SK-N-SH (cell line): Measurements from ENCODE around the gene NFAT5. TPM values are rescaled to one million over a fixed set of nuclear protein-coding genes. Genes with fewer than 3 reads are reported as not detected.

Experiments used
- CTCF ChIA-PET: fragments of 300-600, 350-600 bp; formaldehyde crosslinking; extraction: SDS; loops from one replicate; lab custom pipeline; 2021; lab: Yijun Ruan, JAX
- POLR2A ChIA-PET: fragments of 350-600 bp; sonication (Branson Sonifier 250); formaldehyde crosslinking; extraction: SDS; loops from one replicate; lab custom pipeline; 2020; ENCODE audit warnings: antibody characterized with exemption, inconsistent platforms; lab: Yijun Ruan, JAX
- DNase-seq: peaks from one replicate; pipeline ENCODE4 v3.0.0; 2012
- H2AFZ ChIP-seq: fragments of 200-600 bp; sonication (generic); 2 replicates; pipeline ENCODE4 v1.8.1; 2016; ENCODE audit warnings: antibody characterized with exemption, mild to moderate bottlenecking, low read depth
- H3F3A ChIP-seq: fragments of 200-600 bp; sonication (generic); replicated peaks from 2 replicates; pipeline ENCODE3; 2016; ENCODE audit warnings: antibody characterized with exemption, mild to moderate bottlenecking; ENCODE audit not compliant: insufficient read depth
- H3K27ac ChIP-seq, 2 experiments: fragments of 200-500 bp in 1 of 2; fragments of 200-600 bp in 1 of 2; sonication (Bioruptor generic) in 1 of 2; sonication (generic), shearing (Covaris generic) in 1 of 2; 2 replicates each; pipeline versions ENCODE4 v1.5.1 to v1.6.1; 2014 to 2016; ENCODE audit warnings: low read depth in 2 of 2, inconsistent platforms in 1 of 2, low read length in 1 of 2, mild to moderate bottlenecking in 1 of 2, mixed read lengths in 1 of 2
- H3K27me3 ChIP-seq: fragments of 200-600 bp; sonication (generic), shearing (Covaris generic); 2 replicates; pipeline ENCODE4 v1.6.1; 2016; ENCODE audit warnings: mixed run types; ENCODE audit not compliant: insufficient read depth
- H3K36me3 ChIP-seq, 2 experiments: fragments of 200-500 bp in 1 of 2; fragments of 200-600 bp in 1 of 2; sonication (Bioruptor generic) in 1 of 2; sonication (generic) in 1 of 2; replicated peaks in 1 of 2; 2 replicates each; pipeline versions ENCODE3 to v1.5.1; 2014 to 2016; ENCODE audit warnings: low read length in 1 of 2, mild to moderate bottlenecking in 1 of 2; ENCODE audit not compliant: insufficient read depth in 2 of 2, control insufficient read depth in 1 of 2
- H3K4me1 ChIP-seq, 2 experiments: fragments of 200-500 bp in 1 of 2; fragments of 200-600 bp in 1 of 2; sonication (Bioruptor generic) in 1 of 2; sonication (generic), shearing (Covaris generic) in 1 of 2; 2 replicates each; pipeline versions ENCODE4 v1.5.1 to v1.6.1; 2014 to 2016; ENCODE audit warnings: low read depth in 1 of 2, low read length in 1 of 2, mixed run types in 1 of 2; ENCODE audit not compliant: insufficient read depth in 2 of 2, control insufficient read depth in 1 of 2
- H3K4me2 ChIP-seq: fragments of 200-600 bp; sonication (generic), shearing (Covaris generic); 2 replicates; pipeline ENCODE4 v1.6.1; 2017; ENCODE audit warnings: mixed run types
- H3K4me3 ChIP-seq, 2 experiments: fragments of 200-500 bp in 1 of 2; fragments of 200-600 bp in 1 of 2; sonication (Bioruptor generic) in 1 of 2; sonication (generic), shearing (Covaris generic) in 1 of 2; 2 replicates each; pipeline versions ENCODE4 v1.5.1 to v1.8.1; 2014 to 2016; ENCODE audit warnings: low read depth in 2 of 2, inconsistent platforms in 1 of 2, low read length in 1 of 2, mild to moderate bottlenecking in 1 of 2, mixed read lengths in 1 of 2, moderate library complexity in 1 of 2
- H3K79me2 ChIP-seq: fragments of 200-600 bp; sonication (generic); 2 replicates; pipeline ENCODE4 v1.8.1; 2017; ENCODE audit warnings: mild to moderate bottlenecking; ENCODE audit not compliant: insufficient read depth
- H3K9ac ChIP-seq: fragments of 200-600 bp; sonication (generic); 2 replicates; pipeline ENCODE4 v1.6.1; 2017; ENCODE audit warnings: mixed run types
- H3K9me2 ChIP-seq: fragments of 200-600 bp; sonication (generic); 2 replicates; pipeline ENCODE4 v1.6.1; 2017; ENCODE audit warnings: mixed run types
- H3K9me3 ChIP-seq: fragments of 200-600 bp; sonication (generic); 2 replicates; pipeline ENCODE4 v1.6.1; 2017; ENCODE audit warnings: mixed run types, mild to moderate bottlenecking, moderate library complexity
- H4K20me1 ChIP-seq: fragments of 200-600 bp; sonication (generic); 2 replicates; pipeline ENCODE4 v1.6.1; 2017; ENCODE audit warnings: mild to moderate bottlenecking, mixed run types; ENCODE audit not compliant: insufficient read depth
- CHD2 ChIP-seq: fragments of 150-350 bp; IDR thresholded peaks from 2 replicates; pipeline ENCODE4 v1.6.1; 2018; ENCODE audit warnings: low read length; ENCODE audit not compliant: partially characterized antibody
- CTCF ChIP-seq: fragments of 200-600 bp; sonication (generic); IDR thresholded peaks from 2 replicates; pipeline ENCODE4 v1.6.1; 2017; ENCODE audit warnings: antibody characterized with exemption, mild to moderate bottlenecking, moderate library complexity
- ELF1 ChIP-seq: IDR thresholded peaks from 2 replicates; pipeline ENCODE4 v1.4.0; 2012
- EP300 ChIP-seq, 2 experiments: IDR thresholded peaks; 2 replicates each; pipeline versions ENCODE4 v1.4.0 to v1.6.1; 2012; ENCODE audit warnings: borderline replicate concordance in 1 of 2, low read depth in 1 of 2, low read length in 1 of 2
- FOXM1 ChIP-seq: IDR thresholded peaks from 2 replicates; pipeline ENCODE4 v1.4.0; 2012; ENCODE audit warnings: low read depth, mild to moderate bottlenecking
- GATA2 ChIP-seq: sonication (generic); formaldehyde crosslinking; IDR thresholded peaks from 2 replicates; pipeline ENCODE4 v1.5.0; 2020; ENCODE audit warnings: mild to moderate bottlenecking, missing genetic modification reagents
- JUND ChIP-seq: IDR thresholded peaks from 2 replicates; pipeline ENCODE4 v1.4.0; 2012
- NRF1 ChIP-seq: IDR thresholded peaks from 2 replicates; pipeline ENCODE4 v1.6.1; 2012; ENCODE audit warnings: low read depth, mild to moderate bottlenecking, low read length
- RCOR1 ChIP-seq: fragments of 150-350 bp; IDR thresholded peaks from 2 replicates; pipeline ENCODE4 v1.6.1; 2017; ENCODE audit warnings: antibody characterized with exemption, low read length
- SIN3A ChIP-seq: IDR thresholded peaks from 2 replicates; pipeline ENCODE4 v1.6.1; 2012; ENCODE audit warnings: low read depth, mild to moderate bottlenecking, low read length, moderate library complexity, borderline replicate concordance
- TEAD4 ChIP-seq: IDR thresholded peaks from 2 replicates; pipeline ENCODE4 v1.4.0; 2012; ENCODE audit warnings: mild to moderate bottlenecking, borderline replicate concordance; ENCODE audit not compliant: insufficient read depth
- ZBTB33 ChIP-seq: IDR thresholded peaks from 2 replicates; pipeline ENCODE4 v1.4.0; 2012; ENCODE audit warnings: low read depth, borderline replicate concordance
- WGBS: methylation state at CpG from one replicate; pipeline ENCODE4 v1.1.6; 2017; ENCODE audit warnings: low lambda C conversion rate; 5-methylcytosine and 5-hydroxymethylcytosine counted together
- polyA plus RNA-seq, 3 experiments: library from polyadenylated mRNA; depleted of rRNA; stranded (reverse); fragments of >200 nt; gene quantifications; 2 replicates each; pipeline ENCODE4 v1.2.3, GENCODE V29; 2012
- TF ChIP-seq, protein P1 (sequence below): fragments of 150-350 bp; IDR thresholded peaks from 2 replicates; pipeline ENCODE4 v1.6.1; 2017; ENCODE audit warnings: antibody characterized with exemption, low read length, low read depth, borderline replicate concordance
- TF ChIP-seq, protein P2 (sequence below): IDR thresholded peaks from 2 replicates; pipeline ENCODE4 v1.6.1; 2012; ENCODE audit warnings: mild to moderate bottlenecking, low read depth, low read length, moderate library complexity

Gene NFAT5
- polyA plus RNA-seq, 1 of the 3 experiments (the other 2 are of a cell fraction), result 7.2 TPM

DNA sequence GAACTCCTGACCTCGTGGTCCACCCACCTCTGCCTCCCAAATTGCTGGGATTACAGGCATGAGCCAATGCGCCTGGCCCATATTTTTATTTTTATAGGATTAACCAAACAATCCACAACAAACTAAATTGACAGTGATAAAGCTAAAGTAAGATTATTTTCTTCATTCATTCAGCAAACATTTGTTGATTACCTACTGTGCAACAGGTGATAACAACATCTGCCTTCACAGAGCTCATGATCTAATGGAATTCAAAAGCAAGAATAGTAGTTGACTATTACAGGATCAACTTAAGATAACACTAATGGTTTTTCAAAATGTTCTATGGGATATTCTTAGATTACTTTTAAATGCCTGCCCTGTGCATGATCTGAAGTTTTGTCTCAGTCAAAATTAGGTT lies 122.8 kb downstream of the NFAT5 start:
- TF ChIP-seq RCOR1, result no peak
- TF ChIP-seq, all 33 proteins: peak for 0
- H2AFZ ChIP-seq, result no peak overlapping the region
- WGBS, result 100% methylated on average over 2 of the region's 2 CpGs
- peaks cover 4% of the 10 kb centered on the region; the same call in 1 of the 2 replicates for H3K79me2 ChIP-seq
- no peak for DNase-seq
- no peak overlapping the region for H3K4me3 ChIP-seq
- no peaks in the 10 kb centered on the region for H3K9me2 ChIP-seq
- H3K4me1 ChIP-seq, result no peaks in the 10 kb centered on the region
- no peak overlapping the region for H3K27ac ChIP-seq
- ChIA-PET CTCF (interaction anchor here (0.9 to 1.7 kb wide), 3 partner anchors 21 to 292 kb away, joined by 3 to 5 read pairs (median 4); partner anchors contain the start of gene NOB1), POLR2A (no interaction called here)
- peaks cover 35 to 69% of the 10 kb centered on the region in 2 experiments for H3K36me3 ChIP-seq
- no peak overlapping the region for H3K4me2 ChIP-seq
- H3F3A ChIP-seq, result peaks cover 22% of the 10 kb centered on the region
- H3K27me3 ChIP-seq, result no peaks in the 10 kb centered on the region
- no peaks in the 10 kb centered on the region for H3K9me3 ChIP-seq
- no peak overlapping the region for H3K9ac ChIP-seq
- H4K20me1 ChIP-seq, result no peaks in the 10 kb centered on the region

- Histone ChIP-seq H3K4me2 (no peak overlapping the region), H3K4me3 (no peak overlapping the region), H3K9ac (no peak overlapping the region), H4K20me1 (no peaks in the 10 kb centered on the region), H3K27ac (peak overlapping the region in 1 of 2 experiments; percentile 45; a peak in 1 of 4 replicates), H3K9me3 (no peaks in the 10 kb centered on the region), H3K9me2 (no peaks in the 10 kb centered on the region), H3K27me3 (no peaks in the 10 kb centered on the region), H3F3A (peaks cover 27% of the 10 kb centered on the region), H2AFZ (no peak overlapping the region), H3K36me3 (peaks cover 69 to 86% of the 10 kb centered on the region in 2 experiments)
- WGBS, result 87% methylated on average over 4 of the region's 4 CpGs
- POLR2A ChIA-PET, result no interaction called here
- CTCF ChIA-PET, result no interaction called here
- TF ChIP-seq FOXM1, result no peak
- TF ChIP-seq, protein P1, sequence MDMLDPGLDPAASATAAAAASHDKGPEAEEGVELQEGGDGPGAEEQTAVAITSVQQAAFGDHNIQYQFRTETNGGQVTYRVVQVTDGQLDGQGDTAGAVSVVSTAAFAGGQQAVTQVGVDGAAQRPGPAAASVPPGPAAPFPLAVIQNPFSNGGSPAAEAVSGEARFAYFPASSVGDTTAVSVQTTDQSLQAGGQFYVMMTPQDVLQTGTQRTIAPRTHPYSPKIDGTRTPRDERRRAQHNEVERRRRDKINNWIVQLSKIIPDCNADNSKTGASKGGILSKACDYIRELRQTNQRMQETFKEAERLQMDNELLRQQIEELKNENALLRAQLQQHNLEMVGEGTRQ, result no peak
- TF ChIP-seq SIN3A, result no peak
- no peak for TF ChIP-seq CHD2
- TF ChIP-seq RCOR1, result no peak
- no peak for TF ChIP-seq NRF1
- no peak for TF ChIP-seq ZBTB33
- TF ChIP-seq EP300 (IDR thresholded peaks at IDR 0.05; ENCODE audit: borderline replicate concordance in 1 of 2, low read depth in 1 of 2, low read length in 1 of 2), result no peak
- no peak for TF ChIP-seq CTCF
- TF ChIP-seq, protein P2, sequence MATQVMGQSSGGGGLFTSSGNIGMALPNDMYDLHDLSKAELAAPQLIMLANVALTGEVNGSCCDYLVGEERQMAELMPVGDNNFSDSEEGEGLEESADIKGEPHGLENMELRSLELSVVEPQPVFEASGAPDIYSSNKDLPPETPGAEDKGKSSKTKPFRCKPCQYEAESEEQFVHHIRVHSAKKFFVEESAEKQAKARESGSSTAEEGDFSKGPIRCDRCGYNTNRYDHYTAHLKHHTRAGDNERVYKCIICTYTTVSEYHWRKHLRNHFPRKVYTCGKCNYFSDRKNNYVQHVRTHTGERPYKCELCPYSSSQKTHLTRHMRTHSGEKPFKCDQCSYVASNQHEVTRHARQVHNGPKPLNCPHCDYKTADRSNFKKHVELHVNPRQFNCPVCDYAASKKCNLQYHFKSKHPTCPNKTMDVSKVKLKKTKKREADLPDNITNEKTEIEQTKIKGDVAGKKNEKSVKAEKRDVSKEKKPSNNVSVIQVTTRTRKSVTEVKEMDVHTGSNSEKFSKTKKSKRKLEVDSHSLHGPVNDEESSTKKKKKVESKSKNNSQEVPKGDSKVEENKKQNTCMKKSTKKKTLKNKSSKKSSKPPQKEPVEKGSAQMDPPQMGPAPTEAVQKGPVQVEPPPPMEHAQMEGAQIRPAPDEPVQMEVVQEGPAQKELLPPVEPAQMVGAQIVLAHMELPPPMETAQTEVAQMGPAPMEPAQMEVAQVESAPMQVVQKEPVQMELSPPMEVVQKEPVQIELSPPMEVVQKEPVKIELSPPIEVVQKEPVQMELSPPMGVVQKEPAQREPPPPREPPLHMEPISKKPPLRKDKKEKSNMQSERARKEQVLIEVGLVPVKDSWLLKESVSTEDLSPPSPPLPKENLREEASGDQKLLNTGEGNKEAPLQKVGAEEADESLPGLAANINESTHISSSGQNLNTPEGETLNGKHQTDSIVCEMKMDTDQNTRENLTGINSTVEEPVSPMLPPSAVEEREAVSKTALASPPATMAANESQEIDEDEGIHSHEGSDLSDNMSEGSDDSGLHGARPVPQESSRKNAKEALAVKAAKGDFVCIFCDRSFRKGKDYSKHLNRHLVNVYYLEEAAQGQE, result no peak
- no peak for TF ChIP-seq TEAD4
- no peak for TF ChIP-seq GATA2 (CRISPR knock-in tag)
- TF ChIP-seq JUND, result no peak
- no peak for TF ChIP-seq ELF1
- TF ChIP-seq, all 33 proteins: peak for 0
- no peak for DNase-seq
- Histone ChIP-seq H3K4me1 (no peaks in the 10 kb centered on the region), H3K79me2 (peaks cover 18% of the 10 kb centered on the region)
Observed at GRCh38 chr16:69691980-69692911, 126.5 kb downstream of the NFAT5 start.
